H9 (cell line): Measurements from ENCODE around the gene SRXN1. TPM values are rescaled to one million over a fixed set of nuclear protein-coding genes. Genes with fewer than 3 reads are reported as not detected.
A peak's percentile ranks its signal among the peaks of the same experiment; 100 is the strongest.

ENCODE experiments used
- DNase-seq: peaks from one replicate; pipeline ENCODE4 v3.0.0-alpha.2; 2017
- H2AFZ ChIP-seq: one replicate; pipeline ENCODE4 v1.6.1; 2013; ENCODE audit warnings: mild to moderate bottlenecking, low read length, control low read depth, moderate library complexity
- H2AK5ac ChIP-seq: 2 replicates; pipeline ENCODE4 v1.6.1; 2013; ENCODE audit warnings: low read length, control low read depth, mixed read lengths; ENCODE audit not compliant: insufficient read length
- H2BK120ac ChIP-seq: one replicate; pipeline ENCODE4 v1.6.1; 2013; ENCODE audit warnings: low read depth, mild to moderate bottlenecking, low read length, control low read depth, inconsistent platforms; ENCODE audit not compliant: poor library complexity, severe bottlenecking
- H2BK12ac ChIP-seq: 2 replicates; pipeline ENCODE4 v1.6.1; 2013; ENCODE audit warnings: low read length, control low read depth, mixed read lengths, low read depth; ENCODE audit not compliant: insufficient read length
- H2BK15ac ChIP-seq: 2 replicates; pipeline ENCODE4 v1.6.1; 2013; ENCODE audit warnings: low read depth, low read length, control low read depth
- H2BK20ac ChIP-seq: one replicate; pipeline ENCODE4 v1.6.1; 2013; ENCODE audit warnings: low read depth, mild to moderate bottlenecking, low read length, control low read depth, inconsistent platforms; ENCODE audit not compliant: poor library complexity, severe bottlenecking
- H2BK5ac ChIP-seq: 2 replicates; pipeline ENCODE4 v1.6.1; 2013; ENCODE audit warnings: low read length, control low read depth, mixed read lengths; ENCODE audit not compliant: insufficient read length
- H3K14ac ChIP-seq: 2 replicates; pipeline ENCODE4 v1.6.1; 2013; ENCODE audit warnings: low read length, control low read depth; ENCODE audit not compliant: insufficient read depth
- H3K18ac ChIP-seq: 2 replicates; pipeline ENCODE4 v1.6.1; 2013; ENCODE audit warnings: low read depth, mild to moderate bottlenecking, mixed read lengths, low read length, control low read depth; ENCODE audit not compliant: insufficient read length
- H3K23ac ChIP-seq: 2 replicates; pipeline ENCODE4 v1.6.1; 2013; ENCODE audit warnings: low read length, control low read depth, mixed read lengths, low read depth; ENCODE audit not compliant: insufficient read length
- H3K23me2 ChIP-seq: 2 replicates; pipeline ENCODE4 v1.6.1; 2013; ENCODE audit warnings: low read depth, mild to moderate bottlenecking, mixed read lengths, low read length, control low read depth; ENCODE audit not compliant: insufficient read length, poor library complexity, severe bottlenecking
- H3K27ac ChIP-seq: 2 replicates; pipeline ENCODE4 v1.5.1; 2013; ENCODE audit warnings: low read length, control low read depth, mixed read lengths, low read depth; ENCODE audit not compliant: insufficient read length
- H3K27me3 ChIP-seq: 2 replicates; pipeline ENCODE4 v1.6.1; 2013; ENCODE audit warnings: low read length, control low read depth, inconsistent platforms; ENCODE audit not compliant: insufficient read depth
- H3K4ac ChIP-seq: 2 replicates; pipeline ENCODE4 v1.6.1; 2013; ENCODE audit warnings: low read depth, mild to moderate bottlenecking, control low read depth, inconsistent platforms, low read length, moderate library complexity
- H3K4me1 ChIP-seq: 2 replicates; pipeline ENCODE4 v1.6.1; 2013; ENCODE audit warnings: low read length, control low read depth, inconsistent platforms; ENCODE audit not compliant: insufficient read depth
- H3K4me2 ChIP-seq: 2 replicates; pipeline ENCODE4 v1.6.1; 2013; ENCODE audit warnings: low read length, control low read depth, mixed read lengths; ENCODE audit not compliant: insufficient read length, insufficient read depth
- H3K56ac ChIP-seq: 2 replicates; pipeline ENCODE4 v1.6.1; 2013; ENCODE audit warnings: low read depth, mild to moderate bottlenecking, mixed read lengths, low read length, control low read depth; ENCODE audit not compliant: insufficient read length
- H3K79me1 ChIP-seq: 2 replicates; pipeline ENCODE4 v1.6.1; 2013; ENCODE audit warnings: low read depth, mild to moderate bottlenecking, moderate library complexity, low read length, control low read depth, inconsistent platforms; ENCODE audit not compliant: insufficient read depth, poor library complexity, severe bottlenecking
- H3K79me2 ChIP-seq: 2 replicates; pipeline ENCODE4 v1.6.1; 2013; ENCODE audit warnings: low read length, control low read depth, inconsistent platforms; ENCODE audit not compliant: insufficient read depth
- H3K9ac ChIP-seq: 2 replicates; pipeline ENCODE4 v1.6.1; 2013; ENCODE audit warnings: low read length, control low read depth, mixed read lengths; ENCODE audit not compliant: insufficient read length; ENCODE audit errors: extremely low read depth
- H3K9me3 ChIP-seq: one replicate; pipeline ENCODE4 v1.6.1; 2013; ENCODE audit warnings: low read depth, low read length, inconsistent platforms; ENCODE audit not compliant: control insufficient read depth
- H3T11ph ChIP-seq: one replicate; pipeline ENCODE4 v1.6.1; 2013; ENCODE audit warnings: mild to moderate bottlenecking, low read length, control low read depth, inconsistent platforms
- H4K20me1 ChIP-seq: one replicate; pipeline ENCODE4 v1.6.1; 2013; ENCODE audit not compliant: control insufficient read depth, insufficient read length, insufficient read depth
- H4K5ac ChIP-seq: 2 replicates; pipeline ENCODE4 v1.6.1; 2013; ENCODE audit warnings: low read depth, mild to moderate bottlenecking, mixed read lengths, low read length, control low read depth; ENCODE audit not compliant: insufficient read length
- H4K8ac ChIP-seq: replicated peaks from 2 replicates; pipeline ENCODE4 v1.6.1; 2013; ENCODE audit warnings: low read length, control low read depth, mixed read lengths, low read depth; ENCODE audit not compliant: insufficient read length
- H4K91ac ChIP-seq: 2 replicates; pipeline ENCODE4 v1.6.1; 2013; ENCODE audit warnings: low read depth, mild to moderate bottlenecking, moderate library complexity, mixed read lengths, low read length, control low read depth; ENCODE audit not compliant: insufficient read length
- H3K27ac Mint-ChIP-seq, 3 experiments: 2 replicates in 2 of 3; 3 replicates in 1 of 3; pipeline ENCODE4 v1.8.0; 2020 to 2021; ENCODE audit warnings: mixed read lengths in 3 of 3, mild to moderate bottlenecking in 1 of 3, moderate library complexity in 1 of 3
- H3K27me3 Mint-ChIP-seq: 2 replicates; pipeline ENCODE4 v1.8.0; 2021; ENCODE audit warnings: low read depth, mild to moderate bottlenecking, moderate library complexity, mixed read lengths
- H3K36me3 Mint-ChIP-seq, 3 experiments: 2 replicates in 2 of 3; 3 replicates in 1 of 3; pipeline ENCODE4 v1.8.0; 2020 to 2021; ENCODE audit warnings: low read depth in 3 of 3, mixed read lengths in 3 of 3; ENCODE audit not compliant: insufficient read depth in 1 of 3
- H3K4me1 Mint-ChIP-seq, 2 experiments: 2 replicates each; pipeline ENCODE4 v1.8.0; 2020; ENCODE audit warnings: mixed read lengths in 2 of 2
- H3K4me3 Mint-ChIP-seq, 2 experiments: 2 replicates in 1 of 2; 3 replicates in 1 of 2; pipeline ENCODE4 v1.8.0; 2020 to 2021; ENCODE audit warnings: mild to moderate bottlenecking in 2 of 2, mixed read lengths in 2 of 2, moderate library complexity in 1 of 2
- H3K9me3 Mint-ChIP-seq, 2 experiments: 2 replicates in 1 of 2; 3 replicates in 1 of 2; pipeline ENCODE4 v1.8.0; 2020; ENCODE audit warnings: mild to moderate bottlenecking in 2 of 2, mixed read lengths in 2 of 2, moderate library complexity in 1 of 2
- CTCF ChIP-seq: fragments of 200-600 bp; sonication (generic); conservative IDR thresholded peaks from 3 replicates; pipeline ENCODE4 v1.8.0; 2021; ENCODE audit warnings: antibody characterized with exemption, mild to moderate bottlenecking
- WGBS: extraction: QIAGEN DNeasy Blood & Tissue Kit; methylation state at CpG from one replicate; pipeline ENCODE4 v1.1.7; 2013; ENCODE audit warnings: missing lambda C conversion rate, low lambda C conversion rate, mixed read lengths; ENCODE audit not compliant: insufficient read length; ENCODE audit errors: extremely low coverage; 5-methylcytosine and 5-hydroxymethylcytosine counted together
- total RNA-seq: library from RNA; stranded (reverse); gene quantifications from 2 replicates; pipeline ENCODE4 v1.2.1, GENCODE V29; 2021

SRXN1 gene
- total RNA-seq, 1 experiment from 2014 or later = 25.7 TPM

- peaks cover 7% of the 10 kb centered on the region for H3K27me3 ChIP-seq
- no peak for TF ChIP-seq CTCF
- Mint-ChIP-seq H3K36me3 (no peaks in the 10 kb centered on the region), H3K27ac (no peak overlapping the region), H3K4me1 (peaks cover 17 to 33% of the 10 kb centered on the region in 2 experiments), H3K9me3 (peaks cover 0 to 4% of the 10 kb centered on the region in 2 experiments; a peak in 1 of 5 replicates), H3K4me3 (peak overlapping the region in 1 of 2 experiments; percentile 51; a peak in 1 of 5 replicates), H3K27me3 (peaks cover 68% of the 10 kb centered on the region)
- no peak overlapping the region for H3K23ac ChIP-seq
- no peak overlapping the region for H4K5ac ChIP-seq
- H3K27ac ChIP-seq = no peak overlapping the region
- no peak overlapping the region for H2BK15ac ChIP-seq
- H3K4me2 ChIP-seq = peak overlapping the region; percentile 98
- H2AK5ac ChIP-seq = no peak overlapping the region
- H3K14ac ChIP-seq = no peak overlapping the region
- no peak overlapping the region for H2BK5ac ChIP-seq
- H4K91ac ChIP-seq = no peak overlapping the region
- no peak overlapping the region for H2BK20ac ChIP-seq
- no peak overlapping the region for H2BK120ac ChIP-seq
- H3K79me2 ChIP-seq = no peaks in the 10 kb centered on the region
- DNase-seq = no peak
- H2AFZ ChIP-seq = no peak overlapping the region
- no peaks in the 10 kb centered on the region for H3K79me1 ChIP-seq
- no peaks in the 10 kb centered on the region for H3K4me1 ChIP-seq
- no peak overlapping the region for H3K9ac ChIP-seq
- H3T11ph ChIP-seq = no peak overlapping the region
- WGBS = no CpG with 5 or more reads among the region's 3 CpGs
- no peaks in the 10 kb centered on the region for H4K20me1 ChIP-seq
- no peak overlapping the region for H4K8ac ChIP-seq
- peaks cover 17% of the 10 kb centered on the region for H3K23me2 ChIP-seq
- H3K56ac ChIP-seq = no peak overlapping the region
- no peak overlapping the region for H2BK12ac ChIP-seq
- no peak overlapping the region for H3K4ac ChIP-seq
- no peak overlapping the region for H3K18ac ChIP-seq
- no peaks in the 10 kb centered on the region for H3K9me3 ChIP-seq
Measured at GRCh38 chr20:676967-677366, 24.0 kb upstream of the SRXN1 start.
